ENCODE data around the gene SLC45A1. TPM values are rescaled to one million over a fixed set of nuclear protein-coding genes. Genes with fewer than 3 reads are reported as not detected.
A peak's percentile ranks its signal among the peaks of the same experiment; 100 is the strongest.

The SLC45A1 gene
- total RNA-seq, 2 donors from 2014 or later = 4.3 to 5.2 TPM

GRCh38 chr1:8376358-8376840, 58.5 kb downstream of the SLC45A1 start:
- H3K4me1 ChIP-seq (replicated peaks) = peaks cover 61% of the 10 kb centered on the region

GRCh38 chr1:8377271-8377981, 59.5 kb downstream of the SLC45A1 start:
- no peak for DNase-seq (ENCODE audit: low spot score)
- H3K4me3 ChIP-seq = no peak overlapping the region
- TF ChIP-seq POLR2AphosphoS5 (IDR thresholded peaks at IDR 0.05) = no peak
- no peak for TF ChIP-seq POLR2A (IDR thresholded peaks at IDR 0.05)
- no peak for TF ChIP-seq CTCF (IDR thresholded peaks at IDR 0.05)
- WGBS = 19% methylated on average over 17 of the region's 17 CpGs
- H3K27me3 ChIP-seq (replicated peaks; ENCODE audit: insufficient read depth) = no peaks in the 10 kb centered on the region
- H3K36me3 ChIP-seq = no peaks in the 10 kb centered on the region
- H3K9me3 ChIP-seq = no peaks in the 10 kb centered on the region
- peaks cover 58% of the 10 kb centered on the region for H3K4me1 ChIP-seq (replicated peaks)
- intact Hi-C loops (cut with DNase I) = no loop called here
- H3K27ac ChIP-seq = peak overlapping the region; percentile 65 to 69

More at GRCh38 chr1:8376358-8376840, 58.5 kb downstream of the SLC45A1 start:
- H3K4me3 ChIP-seq = no peak overlapping the region
- intact Hi-C loops (cut with DNase I) = no loop called here
- no peaks in the 10 kb centered on the region for H3K27me3 ChIP-seq (replicated peaks; ENCODE audit: insufficient read depth)
- DNase-seq (ENCODE audit: low spot score) = no peak
- no peaks in the 10 kb centered on the region for H3K36me3 ChIP-seq
- no peaks in the 10 kb centered on the region for H3K9me3 ChIP-seq
- TF ChIP-seq POLR2AphosphoS5 (IDR thresholded peaks at IDR 0.05) (no peak), POLR2A (IDR thresholded peaks at IDR 0.05) (no peak), CTCF (IDR thresholded peaks at IDR 0.05) (no peak)
- 87% methylated on average over 4 of the region's 4 CpGs for WGBS
- H3K27ac ChIP-seq = peak overlapping the region in 1 of 2 donors; percentile 35

GRCh38 chr1:8378178-8378577, 60.3 kb downstream of the SLC45A1 start:
- WGBS = 12% methylated on average over 4 of the region's 4 CpGs
- Histone ChIP-seq H3K9me3 (no peaks in the 10 kb centered on the region), H3K27me3 (replicated peaks; ENCODE audit: insufficient read depth) (no peaks in the 10 kb centered on the region), H3K4me1 (replicated peaks) (peaks cover 52% of the 10 kb centered on the region), H3K36me3 (no peaks in the 10 kb centered on the region), H3K4me3 (no peak overlapping the region), H3K27ac (peak overlapping the region; percentile 65 to 69)
- no peak for DNase-seq (ENCODE audit: low spot score)
- TF ChIP-seq CTCF (IDR thresholded peaks at IDR 0.05) (no peak), POLR2AphosphoS5 (IDR thresholded peaks at IDR 0.05) (peak; percentile 50)
- intact Hi-C loops (cut with DNase I) = no loop called here

- Histone ChIP-seq H3K27ac (peak overlapping the region; percentile 65 to 69), H3K4me3 (no peak overlapping the region), H3K27me3 (replicated peaks; ENCODE audit: insufficient read depth) (no peaks in the 10 kb centered on the region), H3K4me1 (replicated peaks) (peaks cover 47% of the 10 kb centered on the region), H3K9me3 (no peaks in the 10 kb centered on the region), H3K36me3 (no peaks in the 10 kb centered on the region)
- no peak for DNase-seq (ENCODE audit: low spot score)
- intact Hi-C loops (cut with DNase I) = no loop called here
- WGBS = 56% methylated on average over 10 of the region's 10 CpGs
- TF ChIP-seq POLR2AphosphoS5 (IDR thresholded peaks at IDR 0.05) (no peak), CTCF (IDR thresholded peaks at IDR 0.05) (no peak), POLR2A (IDR thresholded peaks at IDR 0.05) (no peak)
Measured at GRCh38 chr1:8378981-8379470, 61.1 kb downstream of the SLC45A1 start.

Data from prostate gland (tissue), 2 donors.